SK-N-MC (cell line): ENCODE measurements around the gene ARVCF.

Experiments used
- DNase-seq: peaks from one replicate; pipeline ENCODE4 v3.0.0-alpha.2; 2011; ENCODE audit warnings: low read depth, low spot score
- H3K27ac ChIP-seq: fragments of 200-600 bp; sonication (generic); 2 replicates; pipeline ENCODE4 v1.5.1; 2016; ENCODE audit warnings: mixed run types
- H3K36me3 ChIP-seq: fragments of 200-600 bp; sonication (generic); 2 replicates; pipeline ENCODE4 v1.6.1; 2017; ENCODE audit warnings: antibody characterized with exemption, low read length, mixed read lengths; ENCODE audit not compliant: insufficient read depth
- H3K4me3 ChIP-seq: fragments of 200-600 bp; sonication (generic); 2 replicates; pipeline ENCODE4 v1.5.1; 2016
- H3K9ac ChIP-seq: fragments of 200-600 bp; sonication (generic); 2 replicates; pipeline ENCODE4 v1.8.0; 2017; ENCODE audit warnings: mixed run types, mixed read lengths; ENCODE audit not compliant: insufficient read length
- H3K9me3 ChIP-seq: fragments of 200-600 bp; sonication (generic); 2 replicates; pipeline ENCODE4 v1.6.1; 2017; ENCODE audit warnings: low read depth, mild to moderate bottlenecking, antibody characterized with exemption, low read length, moderate library complexity, mixed read lengths
- EZH2 ChIP-seq: fragments of 200-600 bp; sonication (generic); IDR thresholded peaks from one replicate; pipeline ENCODE4 v1.6.1; 2017; ENCODE audit warnings: antibody characterized with exemption
- FOXP2 ChIP-seq: optimal IDR thresholded peaks from 2 replicates; pipeline ENCODE3; 2011; ENCODE audit warnings: mild to moderate bottlenecking, moderate library complexity; ENCODE audit not compliant: insufficient read depth; ENCODE audit errors: extremely low read length, control extremely low read depth
- POLR2AphosphoS5 ChIP-seq: IDR thresholded peaks from 2 replicates; pipeline ENCODE4 v1.6.1; 2012; ENCODE audit warnings: mild to moderate bottlenecking, low read depth, low read length, borderline replicate concordance

Gene ARVCF

DNA sequence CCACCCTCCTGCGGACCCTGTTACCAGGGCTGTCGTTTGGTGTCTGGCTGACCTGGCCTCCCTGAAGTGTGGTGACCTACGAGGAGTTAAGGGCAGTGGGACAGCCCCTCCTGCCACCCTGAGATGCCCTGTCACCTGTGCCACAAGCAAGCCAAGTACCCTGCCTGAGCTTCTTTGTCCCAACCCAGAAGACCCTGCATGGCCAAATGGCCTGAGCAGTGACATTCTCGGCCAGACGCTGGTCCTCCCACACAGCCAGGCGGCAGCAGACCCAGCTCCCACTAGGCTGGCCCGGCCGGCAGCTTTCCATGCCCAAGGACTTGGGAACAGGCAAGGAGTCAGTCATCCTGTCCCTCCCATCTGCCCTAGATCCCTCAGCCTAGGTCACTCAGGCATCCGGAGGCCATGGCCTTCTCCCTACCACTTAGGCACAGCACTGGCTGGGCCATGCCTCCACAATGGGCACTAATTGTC, 7.6 kb downstream of the ARVCF start:
- Histone ChIP-seq H3K9me3 (no peaks in the 10 kb centered on the region), H3K4me3 (no peak overlapping the region), H3K36me3 (no peaks in the 10 kb centered on the region), H3K27ac (no peak overlapping the region), H3K9ac (no peak overlapping the region)
- TF ChIP-seq POLR2AphosphoS5 (no peak), FOXP2 (no peak), EZH2 (no peak)
- no peak for DNase-seq

GRCh38 chr22:20008221-20008995, 8.2 kb downstream of the ARVCF start:
- no peak for DNase-seq
- Histone ChIP-seq H3K27ac (no peak overlapping the region), H3K9ac (no peak overlapping the region)

DNA sequence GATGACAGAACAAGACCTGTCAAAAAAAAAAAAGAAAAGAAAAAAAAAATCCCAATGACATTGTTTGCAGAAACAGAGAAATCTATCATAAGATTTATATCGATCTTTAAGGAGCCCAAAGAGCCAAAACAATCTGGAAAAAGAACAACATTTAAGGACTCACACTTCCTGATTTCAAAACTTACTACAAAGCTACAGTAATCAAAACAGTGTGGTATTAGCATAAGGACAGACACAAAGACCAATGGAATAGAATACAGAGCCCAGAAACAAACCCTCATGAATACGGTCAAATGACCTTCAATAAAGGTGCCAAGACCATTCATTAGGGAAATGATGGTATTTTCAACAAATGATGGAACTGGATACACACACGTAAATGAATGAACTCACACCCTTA, 12.2 kb downstream of the ARVCF start:
- no peak overlapping the region for H3K27ac ChIP-seq
- no peaks in the 10 kb centered on the region for H3K36me3 ChIP-seq
- H3K9ac ChIP-seq, result no peak overlapping the region
- TF ChIP-seq EZH2 (no peak), POLR2AphosphoS5 (no peak), FOXP2 (no peak)
- no peak for DNase-seq
- no peaks in the 10 kb centered on the region; the same call in 1 of the 2 replicates for H3K9me3 ChIP-seq
- H3K4me3 ChIP-seq, result no peak overlapping the region

More at GRCh38 chr22:20008221-20008995, 8.2 kb downstream of the ARVCF start:
- no peaks in the 10 kb centered on the region; the same call in 1 of the 2 replicates for H3K9me3 ChIP-seq
- no peaks in the 10 kb centered on the region for H3K36me3 ChIP-seq
- no peak for TF ChIP-seq EZH2
- TF ChIP-seq POLR2AphosphoS5, result no peak
- no peak for TF ChIP-seq FOXP2
- no peak overlapping the region for H3K4me3 ChIP-seq

- Histone ChIP-seq H3K9me3 (no peaks in the 10 kb centered on the region; the same call in 1 of the 2 replicates), H3K4me3 (no peak overlapping the region), H3K9ac (no peak overlapping the region), H3K36me3 (no peaks in the 10 kb centered on the region), H3K27ac (no peak overlapping the region)
- TF ChIP-seq POLR2AphosphoS5 (no peak), EZH2 (no peak), FOXP2 (no peak)
- DNase-seq, result no peak
Measured at GRCh38 chr22:20003304-20003703, 13.3 kb downstream of the ARVCF start.

- H3K4me3 ChIP-seq, result no peak overlapping the region
- TF ChIP-seq FOXP2, result no peak
- no peak for TF ChIP-seq EZH2
- TF ChIP-seq POLR2AphosphoS5, result no peak
- no peak overlapping the region for H3K27ac ChIP-seq
- no peaks in the 10 kb centered on the region for H3K36me3 ChIP-seq
- no peak for DNase-seq
- no peaks in the 10 kb centered on the region; the same call in 1 of the 2 replicates for H3K9me3 ChIP-seq
- no peak overlapping the region for H3K9ac ChIP-seq
Measured at GRCh38 chr22:20002636-20003035, 14.0 kb downstream of the ARVCF start.

DNA sequence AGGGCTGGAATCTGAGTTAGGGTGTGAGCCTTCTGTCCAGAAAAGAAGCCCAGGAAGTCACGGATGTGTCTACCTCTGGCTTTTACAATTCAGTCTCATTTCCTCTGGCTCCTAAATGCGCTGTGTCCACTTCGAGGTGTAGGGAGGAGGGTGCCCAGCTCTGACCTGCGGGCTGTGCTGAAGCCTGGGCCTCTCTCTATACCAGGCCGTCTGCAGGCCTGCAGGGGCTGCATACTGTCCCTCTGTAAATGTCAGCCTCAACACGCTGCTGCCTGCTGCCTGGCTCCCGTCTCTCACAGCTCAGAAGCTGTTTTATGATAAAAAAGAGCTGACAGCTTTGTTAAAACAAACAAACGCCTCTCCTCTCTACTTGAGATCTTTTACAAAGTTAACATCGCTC, 14.5 kb downstream of the ARVCF start:
- TF ChIP-seq FOXP2 (no peak), POLR2AphosphoS5 (no peak), EZH2 (no peak)
- no peak for DNase-seq
- no peak overlapping the region for H3K27ac ChIP-seq
- no peaks in the 10 kb centered on the region for H3K36me3 ChIP-seq
- no peaks in the 10 kb centered on the region; the same call in 1 of the 2 replicates for H3K9me3 ChIP-seq
- H3K9ac ChIP-seq, result no peak overlapping the region
- no peak overlapping the region for H3K4me3 ChIP-seq

GRCh38 chr22:20001082-20001638, 15.5 kb downstream of the ARVCF start:
- Histone ChIP-seq H3K9me3 (no peaks in the 10 kb centered on the region; the same call in 1 of the 2 replicates), H3K9ac (no peak overlapping the region), H3K4me3 (no peak overlapping the region), H3K36me3 (no peaks in the 10 kb centered on the region), H3K27ac (no peak overlapping the region)
- TF ChIP-seq FOXP2, result no peak
- TF ChIP-seq EZH2, result no peak
- TF ChIP-seq POLR2AphosphoS5, result no peak
- no peak for DNase-seq

DNA sequence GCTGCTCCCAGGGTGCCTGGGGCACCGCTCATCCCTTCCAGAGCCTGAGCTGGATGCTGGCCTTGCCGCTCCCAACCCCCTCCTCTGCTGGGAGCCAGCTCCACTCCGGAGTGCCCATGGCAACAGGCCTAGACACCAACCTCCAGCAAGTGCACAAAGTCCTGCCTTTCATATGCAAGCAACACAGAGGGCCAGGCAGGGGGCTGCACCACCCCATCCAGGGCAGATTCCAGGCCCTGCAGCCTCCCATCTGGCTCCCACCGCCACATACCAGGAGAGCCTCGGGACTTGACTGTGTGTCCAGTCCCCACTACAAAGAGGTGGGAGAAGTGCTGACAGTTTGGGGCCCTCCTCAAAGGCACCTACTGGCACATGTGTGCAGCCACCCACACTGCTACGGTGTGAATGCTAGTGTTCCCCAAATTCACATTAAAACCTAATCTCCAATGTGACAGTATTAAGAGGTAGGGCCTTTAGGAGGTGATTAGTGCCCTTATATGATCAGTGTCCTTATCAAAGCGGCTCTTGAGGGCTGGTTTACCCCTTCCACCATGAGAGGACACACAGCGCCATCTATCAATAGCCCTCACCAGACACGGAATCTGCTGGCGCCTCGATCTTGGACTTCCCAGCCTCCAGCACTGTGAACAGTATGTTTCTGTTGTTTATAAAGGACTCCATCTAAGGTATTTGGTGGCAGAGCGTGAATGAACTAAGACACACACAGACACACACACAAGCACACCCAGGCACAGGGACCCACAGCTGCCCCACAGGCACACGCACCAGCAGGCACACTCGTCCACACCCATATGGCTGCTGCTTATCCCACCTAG, 16.2 kb downstream of the ARVCF start:
- H3K36me3 ChIP-seq, result no peaks in the 10 kb centered on the region
- DNase-seq, result no peak
- H3K9me3 ChIP-seq, result no peaks in the 10 kb centered on the region; the same call in 1 of the 2 replicates
- H3K27ac ChIP-seq, result no peak overlapping the region
- H3K4me3 ChIP-seq, result no peak overlapping the region
- H3K9ac ChIP-seq, result no peak overlapping the region
- TF ChIP-seq POLR2AphosphoS5, result no peak
- TF ChIP-seq EZH2, result no peak
- TF ChIP-seq FOXP2, result no peak
